ENCODE data around the gene BCAR3. TPM values are rescaled to one million over a fixed set of nuclear protein-coding genes. Genes with fewer than 3 reads are reported as not detected.

BCAR3 gene
- 1 to 10 TPM; 3.1 to 3.9 TPM for total RNA-seq

GRCh38 chr1:93681101-93681988 lies at the start of gene BCAR3:
Gene BCAR3 (minus strand): TSS chr1:93681837. CDS start chr1:93674930, 6,907 bp downstream.
- H3K9me3 Mint-ChIP-seq = no peaks in the 10 kb centered on the region
- peak within 1 kb of the TSS; percentile 27 for H3K27ac Mint-ChIP-seq
- peaks cover 27% of the 10 kb centered on the region for H3K4me1 Mint-ChIP-seq
- POLR2A ChIA-PET = interaction anchor here (0.5 to 2.8 kb wide), 7 partner anchors 9 to 164 kb away, joined by 3 to 13 read pairs (median 3); no protein-coding TSS in a partner anchor
- DNase-seq = peak; percentile 44
- H3K36me3 Mint-ChIP-seq (ENCODE audit: low read depth) = peaks cover 8% of the 10 kb centered on the region
- H3K27me3 Mint-ChIP-seq = peaks cover 66% of the 10 kb centered on the region
- CTCF ChIA-PET = interaction anchor here (1.0 to 2.9 kb wide), 8 partner anchors 11 to 208 kb away, joined by 3 to 20 read pairs (median 6); no protein-coding TSS in a partner anchor
- H3K4me3 Mint-ChIP-seq = peak within 1 kb of the TSS; percentile 81

DNA sequence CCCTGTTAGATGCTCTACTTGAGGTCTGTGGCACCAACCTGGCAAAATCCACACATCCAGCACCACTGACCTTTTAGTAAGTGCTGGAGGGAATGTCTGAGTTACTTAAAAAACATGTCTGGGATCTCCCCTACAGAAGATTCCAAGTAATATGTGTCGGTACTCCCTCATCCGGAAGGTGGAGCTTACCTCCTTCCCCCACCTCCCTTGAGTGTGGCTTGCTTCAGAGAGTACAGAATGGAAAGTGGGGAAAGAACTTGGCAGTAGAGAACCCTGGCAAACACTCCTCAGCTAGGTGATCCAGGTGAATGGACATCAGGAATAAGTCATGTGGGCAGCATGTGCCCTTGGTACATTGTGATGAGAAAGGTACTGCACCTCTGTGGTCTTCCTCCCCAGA lies 49.0 kb upstream of the BCAR3 start:
- DNase-seq = no peak
- Mint-ChIP-seq H3K27ac (no peak overlapping the region), H3K4me3 (no peak overlapping the region), H3K4me1 (no peaks in the 10 kb centered on the region), H3K36me3 (ENCODE audit: low read depth) (no peaks in the 10 kb centered on the region), H3K27me3 (no peaks in the 10 kb centered on the region), H3K9me3 (no peaks in the 10 kb centered on the region)
- ChIA-PET CTCF (no interaction called here), POLR2A (no interaction called here)

DNA sequence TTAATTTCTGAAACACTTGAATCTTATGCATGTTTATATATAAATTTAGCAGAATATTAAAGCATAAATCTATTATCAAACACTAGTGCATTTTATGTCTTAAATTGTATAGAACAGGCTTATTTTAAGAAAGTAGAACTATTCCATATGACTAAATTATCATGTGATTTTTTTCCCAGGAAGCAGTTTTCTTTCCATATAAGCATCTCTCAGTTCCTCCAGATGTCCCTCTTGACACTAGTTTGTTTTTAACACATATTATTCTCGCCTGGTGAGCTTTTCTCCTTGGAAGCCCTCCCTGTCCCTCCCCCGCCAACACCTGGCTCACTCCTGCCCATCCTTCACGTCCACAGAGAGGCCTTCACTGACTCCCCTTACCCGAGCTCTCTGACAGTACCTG lies 48.3 kb upstream of the BCAR3 start:
- Mint-ChIP-seq H3K36me3 (ENCODE audit: low read depth) (no peaks in the 10 kb centered on the region), H3K27me3 (no peaks in the 10 kb centered on the region), H3K4me3 (no peak overlapping the region), H3K9me3 (no peaks in the 10 kb centered on the region), H3K4me1 (no peaks in the 10 kb centered on the region), H3K27ac (no peak overlapping the region)
- ChIA-PET CTCF (no interaction called here), POLR2A (no interaction called here)
- no peak for DNase-seq

GRCh38 chr1:93729502-93729901 lies 47.9 kb upstream of the BCAR3 start:
- Mint-ChIP-seq H3K27ac (no peak overlapping the region), H3K9me3 (no peaks in the 10 kb centered on the region), H3K27me3 (no peaks in the 10 kb centered on the region), H3K36me3 (ENCODE audit: low read depth) (no peaks in the 10 kb centered on the region), H3K4me3 (no peak overlapping the region), H3K4me1 (no peaks in the 10 kb centered on the region)
- CTCF ChIA-PET = no interaction called here
- DNase-seq = no peak
- POLR2A ChIA-PET = no interaction called here

DNA sequence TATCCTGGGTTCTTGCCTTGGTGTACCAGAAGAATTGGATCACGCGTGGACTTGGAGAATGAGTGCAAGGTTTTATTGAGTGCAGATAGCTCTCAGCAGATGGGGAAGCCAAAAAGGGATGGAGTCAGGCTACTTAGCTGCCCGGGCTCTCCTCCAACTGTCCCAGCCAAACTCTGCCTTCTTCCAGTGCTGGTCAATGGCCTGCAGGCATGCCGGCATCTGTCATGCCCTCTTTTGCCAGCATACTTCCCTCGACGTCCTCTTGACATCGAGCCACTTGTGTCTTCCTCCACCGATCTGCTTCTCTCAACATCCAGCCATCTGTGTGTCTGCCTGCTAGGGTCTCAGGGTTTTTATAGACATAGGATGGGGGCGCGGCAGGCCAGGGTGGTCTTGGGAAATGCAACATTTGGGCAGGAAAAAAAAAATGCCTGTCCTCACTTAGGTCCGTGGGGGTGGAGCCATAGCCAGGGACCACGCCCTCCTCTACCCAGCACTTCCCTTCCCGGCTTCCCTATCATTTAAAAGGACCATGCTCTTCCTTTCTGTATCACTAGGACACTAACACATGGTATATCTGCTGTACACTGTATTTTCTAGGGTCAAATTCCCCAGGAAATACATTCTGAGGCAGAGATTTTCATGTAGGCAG lies 47.0 kb upstream of the BCAR3 start:
- no peaks in the 10 kb centered on the region for H3K36me3 Mint-ChIP-seq (ENCODE audit: low read depth)
- no peaks in the 10 kb centered on the region for H3K4me1 Mint-ChIP-seq
- H3K9me3 Mint-ChIP-seq = no peaks in the 10 kb centered on the region
- H3K27me3 Mint-ChIP-seq = no peaks in the 10 kb centered on the region
- no peak overlapping the region for H3K4me3 Mint-ChIP-seq
- no peak overlapping the region for H3K27ac Mint-ChIP-seq
- no peak for DNase-seq
- ChIA-PET CTCF (no interaction called here), POLR2A (no interaction called here)

DNA sequence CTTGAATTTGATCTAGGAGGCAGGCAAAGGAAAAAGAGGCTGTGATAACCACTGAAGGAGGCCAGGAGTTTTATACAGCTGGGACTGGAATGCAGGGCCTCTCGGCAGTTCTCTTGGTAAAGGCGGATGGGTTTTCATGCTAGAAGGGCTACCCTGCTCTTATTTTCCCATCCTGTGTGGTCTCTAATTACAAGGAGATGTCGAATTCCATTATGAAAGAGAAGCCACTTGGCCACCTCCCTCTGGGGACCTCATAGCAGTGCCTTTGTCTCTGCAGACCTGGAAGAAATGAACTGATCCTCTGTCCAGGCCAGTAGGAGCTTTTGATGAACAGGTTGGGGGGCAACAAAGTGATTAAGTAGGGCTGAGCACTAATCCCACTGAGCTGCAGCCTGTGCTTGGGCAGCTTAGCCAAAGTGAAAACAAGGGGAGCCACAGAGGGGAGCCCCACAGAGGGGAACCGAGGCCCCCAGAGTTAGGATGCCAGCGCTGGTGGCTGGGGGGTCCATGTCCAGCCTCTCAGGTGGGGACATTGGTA lies 42.2 kb upstream of the BCAR3 start:
- no peaks in the 10 kb centered on the region for H3K36me3 Mint-ChIP-seq (ENCODE audit: low read depth)
- H3K27ac Mint-ChIP-seq = no peak overlapping the region
- ChIA-PET POLR2A (no interaction called here), CTCF (interaction anchor here (0.5 kb wide), 1 partner anchor 8 kb away, joined by 3 read pairs; no protein-coding TSS in a partner anchor)
- no peaks in the 10 kb centered on the region for H3K9me3 Mint-ChIP-seq
- H3K27me3 Mint-ChIP-seq = no peaks in the 10 kb centered on the region
- no peaks in the 10 kb centered on the region for H3K4me1 Mint-ChIP-seq
- H3K4me3 Mint-ChIP-seq = no peak overlapping the region
- no peak for DNase-seq

DNA sequence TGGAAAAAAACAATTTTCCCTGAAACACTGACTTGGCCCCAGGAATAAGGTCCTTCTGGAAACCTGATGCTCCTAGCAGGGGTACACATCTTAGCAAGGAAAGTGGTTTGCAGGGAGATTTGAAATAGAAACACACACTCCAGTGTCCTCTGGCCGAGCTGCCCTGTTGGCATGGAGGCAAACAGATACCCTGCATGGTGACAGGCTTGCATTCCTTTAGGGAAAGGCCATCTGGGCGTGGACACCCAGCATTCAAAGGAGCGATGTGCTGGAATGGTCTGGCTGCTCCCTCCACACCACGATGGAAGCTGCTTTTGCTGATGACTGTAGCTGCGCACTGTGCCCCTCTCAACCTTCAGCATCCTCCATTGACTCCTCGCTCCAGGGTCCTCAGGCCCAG lies 41.5 kb upstream of the BCAR3 start:
- POLR2A ChIA-PET = no interaction called here
- H3K9me3 Mint-ChIP-seq = peaks cover 2% of the 10 kb centered on the region
- CTCF ChIA-PET = interaction anchor here (0.6 kb wide), 1 partner anchor 17 kb away, joined by 4 read pairs; no protein-coding TSS in a partner anchor
- H3K4me3 Mint-ChIP-seq = no peak overlapping the region
- H3K27ac Mint-ChIP-seq = no peak overlapping the region
- DNase-seq = no peak
- no peaks in the 10 kb centered on the region for H3K4me1 Mint-ChIP-seq
- H3K27me3 Mint-ChIP-seq = no peaks in the 10 kb centered on the region
- H3K36me3 Mint-ChIP-seq (ENCODE audit: low read depth) = peaks cover 3% of the 10 kb centered on the region

DNA sequence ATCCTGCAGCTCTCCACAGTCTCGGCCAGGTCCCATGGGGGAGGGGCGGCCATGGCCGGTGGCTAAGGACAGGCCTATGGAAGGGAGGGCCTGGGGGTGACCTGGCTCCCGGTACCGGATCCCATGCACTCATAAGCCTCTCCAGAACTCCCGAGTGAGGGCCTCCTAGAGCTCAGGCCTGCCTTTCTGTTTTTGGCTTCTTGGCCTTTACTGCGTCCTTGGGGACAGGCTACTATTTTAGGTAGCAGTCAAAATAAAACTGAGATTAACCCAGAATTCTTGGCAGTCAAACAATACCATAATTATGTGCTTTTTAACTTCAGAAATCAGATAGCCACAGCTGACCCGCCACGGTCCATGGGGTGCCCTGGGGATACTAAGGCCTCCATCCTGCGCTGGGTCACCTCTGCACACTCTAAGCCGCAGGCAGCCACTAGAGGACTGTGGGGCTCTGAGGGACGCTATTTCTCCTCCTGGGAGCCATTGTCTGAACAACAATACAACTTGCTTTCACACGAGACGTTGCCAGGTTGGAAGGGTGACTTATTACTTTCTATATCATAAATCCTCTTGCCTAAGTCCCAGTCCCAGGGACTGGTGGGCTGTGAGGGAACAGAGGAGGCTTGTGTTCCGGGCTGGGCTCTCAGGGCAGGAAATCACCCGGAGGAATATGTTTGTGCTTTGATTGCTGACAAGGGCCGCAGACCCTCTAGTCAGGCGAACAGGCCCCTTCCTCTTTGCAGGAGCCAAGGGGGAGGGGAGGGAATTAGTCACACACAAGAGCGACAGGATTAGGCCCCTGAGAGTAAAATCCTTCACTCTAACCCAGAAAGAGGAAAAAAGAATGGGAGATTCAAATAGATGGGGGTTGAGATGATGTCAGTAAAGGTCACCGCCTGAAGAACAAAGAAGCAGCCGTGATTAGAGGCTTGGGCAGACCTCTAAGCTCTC lies 40.7 kb upstream of the BCAR3 start:
- ChIA-PET CTCF (interaction anchor here (0.6 kb wide), 1 partner anchor 18 kb away, joined by 4 read pairs; no protein-coding TSS in a partner anchor), POLR2A (no interaction called here)
- Mint-ChIP-seq H3K9me3 (peaks cover 4% of the 10 kb centered on the region), H3K4me3 (no peak overlapping the region), H3K4me1 (peaks cover 2% of the 10 kb centered on the region), H3K36me3 (ENCODE audit: low read depth) (peaks cover 7% of the 10 kb centered on the region), H3K27ac (no peak overlapping the region), H3K27me3 (no peaks in the 10 kb centered on the region)
- no peak for DNase-seq

DNA sequence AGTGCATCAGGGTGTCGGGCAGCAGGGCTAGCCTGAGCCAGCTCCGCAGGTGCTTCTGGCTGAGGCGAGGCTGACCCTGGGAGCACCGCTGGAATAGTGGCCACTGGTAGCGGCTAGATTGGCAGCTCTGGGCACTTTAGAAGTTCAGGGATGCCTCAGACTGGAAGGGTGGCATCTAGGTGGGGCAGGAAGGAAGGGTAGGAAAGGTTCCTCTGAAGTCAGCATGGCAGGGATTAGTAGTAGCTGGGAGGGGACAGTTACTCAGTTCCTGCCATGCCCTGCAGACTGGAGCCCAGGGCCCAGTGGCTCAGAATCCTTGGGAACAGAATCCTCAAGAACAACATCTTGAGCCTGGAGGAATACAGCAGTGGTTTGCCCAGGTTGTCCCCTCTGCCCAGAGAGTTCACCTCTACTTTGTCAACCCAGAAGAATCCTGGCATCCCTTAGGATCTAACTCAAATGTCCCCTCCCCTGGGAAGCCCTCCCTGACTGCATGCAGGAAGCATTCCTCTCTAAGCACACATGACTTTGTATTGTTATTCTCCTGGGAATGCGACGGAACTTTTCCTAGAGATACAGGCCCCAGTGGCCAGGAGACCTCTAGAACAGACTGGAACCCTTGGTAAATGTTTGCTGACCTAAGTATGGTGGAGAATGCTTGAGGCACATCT lies 39.5 kb upstream of the BCAR3 start:
- ChIA-PET CTCF (no interaction called here), POLR2A (no interaction called here)
- no peak overlapping the region for H3K4me3 Mint-ChIP-seq
- peaks cover 16% of the 10 kb centered on the region for H3K36me3 Mint-ChIP-seq (ENCODE audit: low read depth)
- H3K27me3 Mint-ChIP-seq = no peaks in the 10 kb centered on the region
- H3K4me1 Mint-ChIP-seq = peaks cover 14% of the 10 kb centered on the region
- H3K9me3 Mint-ChIP-seq = peaks cover 12% of the 10 kb centered on the region
- no peak overlapping the region for H3K27ac Mint-ChIP-seq
- DNase-seq = no peak

- Mint-ChIP-seq H3K27ac (no peak overlapping the region), H3K4me3 (no peak overlapping the region), H3K27me3 (peaks cover 2% of the 10 kb centered on the region), H3K36me3 (ENCODE audit: low read depth) (peaks cover 16% of the 10 kb centered on the region), H3K9me3 (peaks cover 12% of the 10 kb centered on the region), H3K4me1 (peaks cover 45% of the 10 kb centered on the region)
- DNase-seq = no peak
- CTCF ChIA-PET = interaction anchor here (1.8 to 2.1 kb wide), 3 partner anchors 10 to 97 kb away, joined by 6 to 10 read pairs (median 9); no protein-coding TSS in a partner anchor
- POLR2A ChIA-PET = interaction anchor here (1.8 kb wide), 1 partner anchor 36 kb away, joined by 5 read pairs; the partner anchor contains the start of gene BCAR3
Observed at GRCh38 chr1:93717640-93718039, 36.0 kb upstream of the BCAR3 start.

DNA sequence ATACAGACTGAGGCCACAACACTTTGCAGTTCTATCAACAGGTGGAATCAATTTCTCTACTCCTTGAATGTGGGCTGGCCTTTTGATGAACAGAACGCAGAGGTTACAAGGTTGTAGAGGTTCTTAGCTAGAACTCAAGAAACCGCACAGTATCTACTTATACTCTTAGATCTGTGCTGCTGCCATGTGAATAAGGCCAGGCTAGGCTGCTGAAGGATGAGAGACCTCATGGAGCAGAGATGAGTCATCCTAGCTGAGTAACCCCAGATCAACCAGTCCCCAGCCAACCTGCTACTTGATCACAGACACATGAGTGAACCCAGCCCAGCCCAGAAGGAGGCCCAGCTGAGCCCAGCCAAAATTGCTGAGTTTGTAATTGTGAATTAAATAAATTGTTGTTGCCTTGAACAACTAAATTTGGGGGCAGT lies 35.3 kb upstream of the BCAR3 start:
- ChIA-PET CTCF (interaction anchor here (0.5 to 2.5 kb wide), 6 partner anchors 10 to 105 kb away, joined by 3 to 10 read pairs (median 8); partner anchors contain the start of gene BCAR3), POLR2A (interaction anchor here (1.8 to 2.6 kb wide), 2 partner anchors 24 to 35 kb away, joined by 5 to 17 read pairs; partner anchors contain the start of gene BCAR3)
- Mint-ChIP-seq H3K27ac (peak overlapping the region; percentile 81), H3K36me3 (ENCODE audit: low read depth) (peaks cover 16% of the 10 kb centered on the region), H3K4me3 (no peak overlapping the region), H3K4me1 (peaks cover 52% of the 10 kb centered on the region), H3K9me3 (peaks cover 12% of the 10 kb centered on the region), H3K27me3 (peaks cover 2% of the 10 kb centered on the region)
- peak; percentile 55 for DNase-seq

DNA sequence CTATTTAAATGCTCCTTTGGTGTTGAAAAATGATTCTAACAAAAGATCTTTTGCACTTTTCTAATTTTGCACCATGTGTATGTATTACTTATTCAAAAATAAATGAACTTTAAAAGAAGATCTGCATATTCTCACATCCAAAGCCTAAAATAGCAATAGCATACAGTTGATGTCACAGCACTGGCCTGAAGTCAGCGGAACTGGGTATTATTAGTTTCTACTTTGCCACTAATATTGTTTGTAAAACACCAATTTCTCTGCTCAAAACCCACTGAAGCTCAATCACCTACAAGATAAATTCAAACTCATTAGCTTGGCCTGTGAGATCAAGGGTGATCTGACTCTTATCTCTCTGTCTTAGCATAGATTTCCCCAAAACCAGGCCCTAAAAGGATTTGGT lies 34.5 kb upstream of the BCAR3 start:
- no peak for DNase-seq
- Mint-ChIP-seq H3K4me1 (peaks cover 60% of the 10 kb centered on the region), H3K27me3 (peaks cover 4% of the 10 kb centered on the region), H3K4me3 (no peak overlapping the region), H3K36me3 (ENCODE audit: low read depth) (peaks cover 16% of the 10 kb centered on the region), H3K9me3 (peaks cover 12% of the 10 kb centered on the region), H3K27ac (peak overlapping the region; percentile 81)
- POLR2A ChIA-PET = interaction anchor here (0.8 to 2.6 kb wide), 4 partner anchors 11 to 34 kb away, joined by 3 to 17 read pairs (median 4); partner anchors contain the start of gene BCAR3
- CTCF ChIA-PET = interaction anchor here (0.5 to 2.5 kb wide), 5 partner anchors 9 to 106 kb away, joined by 3 to 10 read pairs (median 9); partner anchors contain the start of gene BCAR3

All from activated CD4-positive, alpha-beta memory T cell treated with anti-CD3 and anti-CD28 coated beads, Interleukin-2, amount 10 ng/mL, durations not matched to agents 7 days and 5 days (primary cell).